CD4-positive, alpha-beta T cell (primary cell): ENCODE results near the gene TTC8. TPM values are rescaled to one million over a fixed set of nuclear protein-coding genes. Genes with fewer than 3 reads are reported as not detected.

Source experiments
- ATAC-seq: fragments of 200-7000 bp; cut with Tn5 transposase; one replicate; pipeline ENCODE4 v1.10.0; 2022; ENCODE audit warnings: mild to moderate bottlenecking; ENCODE audit not compliant: poor library complexity
- CTCF ChIA-PET: fragments of 350-600 bp; sonication (Branson Sonifier 250); formaldehyde crosslinking; loops from one replicate; lab custom pipeline; 2021; ENCODE audit warnings: antibody characterized with exemption, inconsistent platforms; lab: Charles Lee
- POLR2A ChIA-PET: fragments of 350-600 bp; sonication (Branson Sonifier 250); formaldehyde crosslinking; loops from one replicate; lab custom pipeline; 2021; ENCODE audit warnings: antibody characterized with exemption, inconsistent platforms; lab: Charles Lee
- DNase-seq, 14 experiments: peaks; one replicate each; pipeline ENCODE4 v3.0.0-alpha.2; 2013 to 2020; ENCODE audit warnings: mixed read lengths in 2 of 14
- H3K27ac ChIP-seq, 2 donors: one replicate each; pipeline versions ENCODE4 v1.5.1 to v1.7.0; 2013; ENCODE audit warnings: low read length in 2 of 2, low read depth in 1 of 2, mild to moderate bottlenecking in 1 of 2
- H3K27me3 ChIP-seq, 2 experiments: 1 replicate in 1 of 2; 2 replicates in 1 of 2; pipeline versions ENCODE4 v1.6.1 to v1.7.0; 2013; ENCODE audit warnings: low read length in 2 of 2, control low read depth in 1 of 2, mild to moderate bottlenecking in 1 of 2, moderate library complexity in 1 of 2; ENCODE audit not compliant: insufficient read depth in 2 of 2, control insufficient read depth in 1 of 2
- H3K36me3 ChIP-seq: one replicate; pipeline ENCODE4 v1.6.1; 2013; ENCODE audit warnings: low read length, control low read depth; ENCODE audit not compliant: insufficient read depth
- H3K4me1 ChIP-seq: one replicate; pipeline ENCODE4 v1.6.1; 2013; ENCODE audit warnings: low read length, control low read depth; ENCODE audit not compliant: insufficient read depth
- H3K4me3 ChIP-seq: one replicate; pipeline ENCODE4 v1.5.1; 2013; ENCODE audit warnings: mild to moderate bottlenecking, low read length, moderate library complexity
- H3K9me3 ChIP-seq, 2 experiments: 1 replicate in 1 of 2; 2 replicates in 1 of 2; pipeline versions ENCODE4 v1.6.1 to v1.7.0; 2013; ENCODE audit warnings: low read length in 2 of 2, mild to moderate bottlenecking in 2 of 2, control low read depth in 1 of 2, moderate library complexity in 1 of 2; ENCODE audit not compliant: control insufficient read depth in 1 of 2, insufficient read depth in 1 of 2
- H3K27ac Mint-ChIP-seq: one replicate; pipeline ENCODE4 v1.8.0; 2020; ENCODE audit warnings: mixed read lengths
- H3K27me3 Mint-ChIP-seq: one replicate; pipeline ENCODE4 v1.8.0; 2021; ENCODE audit warnings: mixed read lengths
- H3K36me3 Mint-ChIP-seq: one replicate; pipeline ENCODE4 v1.8.0; 2021; ENCODE audit warnings: low read depth, mixed read lengths
- H3K4me1 Mint-ChIP-seq: one replicate; pipeline ENCODE4 v1.8.0; 2021; ENCODE audit warnings: low read depth, mixed read lengths
- H3K4me3 Mint-ChIP-seq: one replicate; pipeline ENCODE4 v1.8.0; 2020; ENCODE audit warnings: mild to moderate bottlenecking, mixed read lengths
- H3K9me3 Mint-ChIP-seq: one replicate; pipeline ENCODE4 v1.8.0; 2020; ENCODE audit warnings: mixed read lengths
- CTCF ChIP-seq: fragments of 200-600 bp; IDR thresholded peaks from one replicate; pipeline ENCODE4 v1.8.0; 2022; ENCODE audit warnings: antibody characterized with exemption, mild to moderate bottlenecking
- intact Hi-C, 2 experiments: fragments of 100-400 bp; cut with DNase I in 1 of 2; cut with micrococcal nuclease in 1 of 2; formaldehyde crosslinking; loops; one replicate each; pipeline versions ENCODE4 v1.15.1 to v1.9.0; 2023 to 2025; cut with DNase I, micrococcal nuclease
- total RNA-seq, 174 experiments: library from RNA in 2 of 174; stranded (reverse) in 2 of 174; gene quantifications; one replicate each; pipeline ENCODE4 v1.2.3 and lab custom pipeline; 2021 to 2026

Gene TTC8
- total RNA-seq, 2 experiments from 2014 or later: 1.6 to 2.1 TPM

- Histone ChIP-seq H3K4me3 (no peak overlapping the region), H3K27me3 (no peaks in the 10 kb centered on the region), H3K27ac (no peak overlapping the region), H3K4me1 (no peaks in the 10 kb centered on the region), H3K9me3 (no peaks in the 10 kb centered on the region), H3K36me3 (no peaks in the 10 kb centered on the region)
- CTCF ChIA-PET: no interaction called here
- TF ChIP-seq CTCF: no peak
- Mint-ChIP-seq H3K4me3 (no peak overlapping the region), H3K36me3 (no peaks in the 10 kb centered on the region), H3K27ac (no peak overlapping the region), H3K9me3 (no peaks in the 10 kb centered on the region), H3K27me3 (peaks cover 5% of the 10 kb centered on the region), H3K4me1 (no peaks in the 10 kb centered on the region)
- intact Hi-C loops: no loop called here
- DNase-seq (no peak), ATAC-seq (no peak)
- POLR2A ChIA-PET: no interaction called here
These were observed 11.2 kb downstream of the TTC8 start for GRCh38 chr14:88835661-88836060.

- no peak for TF ChIP-seq CTCF
- H3K36me3 ChIP-seq: no peaks in the 10 kb centered on the region
These were observed 13.0 kb downstream of the TTC8 start for GRCh38 chr14:88837495-88837894.

GRCh38 chr14:88838015-88838414, 13.6 kb downstream of the TTC8 start:
- Mint-ChIP-seq H3K9me3 (no peaks in the 10 kb centered on the region), H3K27me3 (peaks cover 5% of the 10 kb centered on the region), H3K4me3 (no peak overlapping the region), H3K4me1 (no peaks in the 10 kb centered on the region), H3K36me3 (no peaks in the 10 kb centered on the region), H3K27ac (no peak overlapping the region)
- ChIA-PET CTCF (interaction anchor here (1.2 to 1.6 kb wide), 2 partner anchors 9 to 13 kb away, joined by 4 read pairs; partner anchors contain the start of gene TTC8), POLR2A (interaction anchor here (1.7 kb wide), 1 partner anchor 13 kb away, joined by 6 read pairs; the partner anchor contains the start of gene TTC8)
- no peaks in the 10 kb centered on the region for H3K36me3 ChIP-seq
- no peak overlapping the region for H3K4me3 ChIP-seq
- TF ChIP-seq CTCF: no peak
- intact Hi-C loops: no loop called here
- DNase-seq: no peak
- no peak for ATAC-seq
- no peaks in the 10 kb centered on the region for H3K9me3 ChIP-seq
- H3K4me1 ChIP-seq: no peaks in the 10 kb centered on the region
- H3K27ac ChIP-seq: no peak overlapping the region
- H3K27me3 ChIP-seq: no peaks in the 10 kb centered on the region

More at GRCh38 chr14:88837495-88837894, 13.0 kb downstream of the TTC8 start:
- Histone ChIP-seq H3K4me1 (no peaks in the 10 kb centered on the region), H3K9me3 (no peaks in the 10 kb centered on the region), H3K4me3 (no peak overlapping the region), H3K27ac (no peak overlapping the region), H3K27me3 (no peaks in the 10 kb centered on the region)
- Mint-ChIP-seq H3K36me3 (no peaks in the 10 kb centered on the region), H3K4me1 (no peaks in the 10 kb centered on the region), H3K27ac (no peak overlapping the region), H3K9me3 (no peaks in the 10 kb centered on the region), H3K4me3 (no peak overlapping the region), H3K27me3 (peaks cover 5% of the 10 kb centered on the region)
- ATAC-seq: no peak
- no peak for DNase-seq
- ChIA-PET POLR2A (no interaction called here), CTCF (interaction anchor here (1.2 kb wide), 2 partner anchors 8 to 10 kb away, joined by 3 to 4 read pairs; no protein-coding TSS in a partner anchor)
- intact Hi-C loops: no loop called here
